Chondrocyte (in vitro differentiated cells): ENCODE data around the gene PRR5L. TPM values are rescaled to one million over a fixed set of nuclear protein-coding genes. Genes with fewer than 3 reads are reported as not detected.
A peak's percentile ranks its signal among the peaks of the same experiment; 100 is the strongest.

Experiments used
- DNase-seq: peaks from one replicate; pipeline ENCODE4 v3.0.0; 2021; ENCODE audit warnings: mixed read lengths, low spot score
- H3K27ac Mint-ChIP-seq: one replicate; pipeline ENCODE4 v1.8.0; 2021; ENCODE audit warnings: mild to moderate bottlenecking, moderate library complexity, mixed read lengths; ENCODE audit not compliant: unreplicated experiment
- H3K27me3 Mint-ChIP-seq: 2 replicates; pipeline ENCODE4 v1.8.0; 2021; ENCODE audit warnings: low read depth, mixed read lengths
- H3K36me3 Mint-ChIP-seq: 2 replicates; pipeline ENCODE4 v1.8.0; 2021; ENCODE audit warnings: low read depth, mixed read lengths
- H3K4me1 Mint-ChIP-seq: 2 replicates; pipeline ENCODE4 v1.8.0; 2021; ENCODE audit warnings: low read depth, mild to moderate bottlenecking, mixed read lengths
- H3K4me3 Mint-ChIP-seq: one replicate; pipeline ENCODE4 v1.8.0; 2021; ENCODE audit warnings: mild to moderate bottlenecking, moderate library complexity, mixed read lengths; ENCODE audit not compliant: unreplicated experiment
- H3K9me3 Mint-ChIP-seq: 2 replicates; pipeline ENCODE4 v1.8.0; 2021; ENCODE audit warnings: low read depth, mixed read lengths
- total RNA-seq: library from RNA; stranded (reverse); gene quantifications from 3 replicates; pipeline ENCODE4 v1.2.1, GENCODE V29; 2021
- TF ChIP-seq, protein P1 (sequence below): fragments of 200-600 bp; sonication (generic); IDR thresholded peaks from 2 replicates; pipeline ENCODE4 v1.5.0; 2021; ENCODE audit warnings: antibody characterized with exemption, mild to moderate bottlenecking, moderate library complexity

The PRR5L gene
- total RNA-seq, 1 donor from 2014 or later, result 50.7 TPM

GRCh38 chr11:36333897-36334296, 37.8 kb downstream of the PRR5L start:
- Mint-ChIP-seq H3K27me3 (no peaks in the 10 kb centered on the region), H3K4me3 (no peak overlapping the region), H3K36me3 (no peaks in the 10 kb centered on the region), H3K4me1 (peaks cover 4% of the 10 kb centered on the region), H3K27ac (peak overlapping the region; percentile 75), H3K9me3 (peaks cover 3% of the 10 kb centered on the region)
- DNase-seq, result no peak
- TF ChIP-seq, protein P1, sequence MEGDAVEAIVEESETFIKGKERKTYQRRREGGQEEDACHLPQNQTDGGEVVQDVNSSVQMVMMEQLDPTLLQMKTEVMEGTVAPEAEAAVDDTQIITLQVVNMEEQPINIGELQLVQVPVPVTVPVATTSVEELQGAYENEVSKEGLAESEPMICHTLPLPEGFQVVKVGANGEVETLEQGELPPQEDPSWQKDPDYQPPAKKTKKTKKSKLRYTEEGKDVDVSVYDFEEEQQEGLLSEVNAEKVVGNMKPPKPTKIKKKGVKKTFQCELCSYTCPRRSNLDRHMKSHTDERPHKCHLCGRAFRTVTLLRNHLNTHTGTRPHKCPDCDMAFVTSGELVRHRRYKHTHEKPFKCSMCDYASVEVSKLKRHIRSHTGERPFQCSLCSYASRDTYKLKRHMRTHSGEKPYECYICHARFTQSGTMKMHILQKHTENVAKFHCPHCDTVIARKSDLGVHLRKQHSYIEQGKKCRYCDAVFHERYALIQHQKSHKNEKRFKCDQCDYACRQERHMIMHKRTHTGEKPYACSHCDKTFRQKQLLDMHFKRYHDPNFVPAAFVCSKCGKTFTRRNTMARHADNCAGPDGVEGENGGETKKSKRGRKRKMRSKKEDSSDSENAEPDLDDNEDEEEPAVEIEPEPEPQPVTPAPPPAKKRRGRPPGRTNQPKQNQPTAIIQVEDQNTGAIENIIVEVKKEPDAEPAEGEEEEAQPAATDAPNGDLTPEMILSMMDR, result no peak

GRCh38 chr11:36339888-36340287, 43.8 kb downstream of the PRR5L start:
- H3K27ac Mint-ChIP-seq, result no peak overlapping the region
- no peaks in the 10 kb centered on the region for H3K27me3 Mint-ChIP-seq
- no peaks in the 10 kb centered on the region for H3K36me3 Mint-ChIP-seq
- TF ChIP-seq, protein P1, result no peak
- no peak overlapping the region for H3K4me3 Mint-ChIP-seq
- no peaks in the 10 kb centered on the region for H3K4me1 Mint-ChIP-seq
- no peaks in the 10 kb centered on the region for H3K9me3 Mint-ChIP-seq
- no peak for DNase-seq

DNA sequence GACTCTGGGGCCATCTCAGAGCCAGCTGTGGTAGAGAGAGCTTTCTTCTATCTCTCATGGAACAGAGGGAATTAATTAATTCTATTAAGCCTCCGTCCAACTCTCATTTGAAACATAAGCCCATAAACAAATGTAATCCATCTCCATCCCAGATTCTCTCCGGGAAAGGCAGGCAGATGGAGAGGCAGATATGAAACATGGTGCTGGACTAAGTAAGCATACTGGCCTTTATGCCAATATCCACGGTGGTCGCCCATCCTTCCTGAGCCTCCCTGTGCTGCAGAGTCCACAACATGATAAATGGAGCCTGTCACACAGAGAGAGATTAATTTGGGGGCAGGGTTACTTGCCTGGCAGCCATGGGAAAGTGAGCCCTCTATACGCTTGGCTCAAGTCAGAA, 44.8 kb downstream of the PRR5L start:
- Mint-ChIP-seq H3K9me3 (no peaks in the 10 kb centered on the region), H3K4me3 (no peak overlapping the region), H3K27ac (no peak overlapping the region), H3K36me3 (no peaks in the 10 kb centered on the region), H3K27me3 (no peaks in the 10 kb centered on the region), H3K4me1 (no peaks in the 10 kb centered on the region)
- DNase-seq, result no peak
- TF ChIP-seq, protein P1, result no peak

DNA sequence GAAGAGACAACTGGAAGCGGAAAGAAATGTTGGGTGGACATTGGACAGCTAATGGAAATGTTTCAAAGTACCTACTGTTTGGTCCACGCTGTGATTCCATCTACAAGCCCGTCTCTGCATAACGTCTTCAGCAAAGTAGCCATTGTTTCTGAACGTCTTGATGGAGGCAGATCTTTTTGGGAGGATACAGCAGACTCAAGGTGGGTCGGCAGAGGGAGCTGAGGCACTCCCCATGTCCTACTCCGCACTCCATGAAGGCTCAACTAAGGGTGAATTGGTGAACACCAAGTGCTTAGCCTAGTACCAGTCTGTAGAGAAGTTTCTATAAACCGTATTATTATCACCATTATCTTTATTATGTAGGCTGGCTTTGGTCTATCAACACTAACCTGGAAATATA, 45.8 kb downstream of the PRR5L start:
- no peaks in the 10 kb centered on the region for H3K4me1 Mint-ChIP-seq
- TF ChIP-seq, protein P1, result no peak
- H3K27ac Mint-ChIP-seq, result no peak overlapping the region
- no peaks in the 10 kb centered on the region for H3K9me3 Mint-ChIP-seq
- no peak overlapping the region for H3K4me3 Mint-ChIP-seq
- H3K27me3 Mint-ChIP-seq, result no peaks in the 10 kb centered on the region
- H3K36me3 Mint-ChIP-seq, result no peaks in the 10 kb centered on the region
- no peak for DNase-seq

DNA sequence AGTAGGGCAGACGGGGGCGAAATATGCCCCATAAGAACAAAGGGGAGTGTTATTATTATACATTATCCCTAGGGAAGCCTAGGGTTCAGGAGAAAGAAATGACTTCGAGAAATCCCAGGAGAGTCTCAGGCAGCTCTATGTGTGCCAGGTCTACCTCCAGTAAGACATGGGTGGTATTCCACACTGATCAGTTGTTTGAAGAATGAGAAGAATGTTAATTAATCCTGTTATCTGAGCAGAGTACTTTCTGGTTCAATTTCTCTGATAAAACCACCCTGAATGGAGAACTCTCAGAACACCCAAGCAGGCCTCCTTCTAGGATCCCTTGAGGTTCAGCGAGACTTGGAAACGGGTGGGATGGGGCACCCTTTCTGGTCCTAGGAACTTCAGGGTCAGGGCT, 46.2 kb downstream of the PRR5L start:
- Mint-ChIP-seq H3K27me3 (no peaks in the 10 kb centered on the region), H3K27ac (no peak overlapping the region), H3K9me3 (no peaks in the 10 kb centered on the region), H3K36me3 (no peaks in the 10 kb centered on the region), H3K4me3 (no peak overlapping the region), H3K4me1 (no peaks in the 10 kb centered on the region)
- TF ChIP-seq, protein P1, result no peak
- DNase-seq, result no peak
